CD4-positive, alpha-beta memory T cell (primary cell): Measurements from ENCODE around the gene GALNT7. TPM values are rescaled to one million over a fixed set of nuclear protein-coding genes. Genes with fewer than 3 reads are reported as not detected.

ENCODE experiments used
- CTCF ChIA-PET: fragments of 350-600 bp; sonication (Branson Sonifier 250); formaldehyde crosslinking; loops from one replicate; lab custom pipeline; 2021; ENCODE audit warnings: inconsistent platforms; ENCODE audit not compliant: partially characterized antibody; lab: Charles Lee
- POLR2A ChIA-PET: fragments of 350-600 bp; sonication (Branson Sonifier 250); formaldehyde crosslinking; loops from one replicate; lab custom pipeline; 2021; ENCODE audit not compliant: partially characterized antibody; lab: Charles Lee
- DNase-seq, 5 donors: peaks; one replicate each; pipeline versions ENCODE4 v3.0.0 to v3.0.0-alpha.2; 2020 to 2022; ENCODE audit warnings: mixed read lengths in 1 of 5
- H3K27ac ChIP-seq: one replicate; pipeline ENCODE4 v1.7.0; 2013; ENCODE audit warnings: low read depth, low read length
- H3K27me3 ChIP-seq: 2 replicates; pipeline ENCODE4 v1.7.0; 2013; ENCODE audit warnings: mild to moderate bottlenecking, low read length, moderate library complexity; ENCODE audit not compliant: insufficient read depth
- H3K36me3 ChIP-seq: 2 replicates; pipeline ENCODE4 v1.7.0; 2013; ENCODE audit warnings: mild to moderate bottlenecking, low read length, moderate library complexity; ENCODE audit not compliant: insufficient read depth
- H3K4me1 ChIP-seq: 2 replicates; pipeline ENCODE4 v1.7.0; 2013; ENCODE audit warnings: mild to moderate bottlenecking, low read length, moderate library complexity; ENCODE audit not compliant: insufficient read depth
- H3K4me3 ChIP-seq, 2 donors: one replicate each; pipeline ENCODE4 v1.7.0; 2013; ENCODE audit warnings: low read length in 2 of 2, mild to moderate bottlenecking in 1 of 2
- H3K9me3 ChIP-seq, 2 donors: one replicate each; pipeline ENCODE4 v1.7.0; 2013; ENCODE audit warnings: low read length in 2 of 2, control low read depth in 1 of 2; ENCODE audit not compliant: control insufficient read depth in 1 of 2
- H3K27ac Mint-ChIP-seq, 7 donors: one replicate each; pipeline ENCODE4 v1.8.0; 2020 to 2021; ENCODE audit warnings: mixed read lengths in 7 of 7, mild to moderate bottlenecking in 6 of 7, inconsistent platforms in 3 of 7, moderate library complexity in 3 of 7
- H3K27me3 Mint-ChIP-seq, 2 donors: one replicate each; pipeline ENCODE4 v1.8.0; 2020 to 2021; ENCODE audit warnings: mixed read lengths in 2 of 2
- H3K36me3 Mint-ChIP-seq, 2 donors: one replicate each; pipeline ENCODE4 v1.8.0; 2020 to 2021; ENCODE audit warnings: mixed read lengths in 2 of 2, inconsistent platforms in 1 of 2, mild to moderate bottlenecking in 1 of 2
- H3K4me1 Mint-ChIP-seq, 4 donors: one replicate each; pipeline ENCODE4 v1.8.0; 2020 to 2021; ENCODE audit warnings: mixed read lengths in 4 of 4, mild to moderate bottlenecking in 1 of 4
- H3K4me3 Mint-ChIP-seq, 8 donors: one replicate each; pipeline ENCODE4 v1.8.0; 2020 to 2021; ENCODE audit warnings: mixed read lengths in 8 of 8, mild to moderate bottlenecking in 7 of 8, moderate library complexity in 6 of 8, inconsistent platforms in 3 of 8
- H3K9me3 Mint-ChIP-seq, 8 donors: one replicate each; pipeline ENCODE4 v1.8.0; 2020 to 2021; ENCODE audit warnings: mixed read lengths in 8 of 8, mild to moderate bottlenecking in 5 of 8, inconsistent platforms in 3 of 8, moderate library complexity in 1 of 8
- intact Hi-C: fragments of 100-400 bp; cut with micrococcal nuclease; formaldehyde crosslinking; loops from one replicate; pipeline ENCODE4 v1.15.1; 2023
- polyA plus RNA-seq, 2 donors: library from polyadenylated mRNA; unstranded; fragments of 300-500 nt; fragmentation: Illumina TruSeq; gene quantifications; one replicate each; pipeline ENCODE4 v1.2.3, GENCODE V29; 2021
- total RNA-seq, 2 experiments: library from RNA; stranded (reverse); gene quantifications; one replicate each; pipeline ENCODE4 v1.2.3, GENCODE V29; 2021

Gene GALNT7
- total and polyA plus RNA-seq, 4 experiments from 2014 or later, result 12.6 to 26.3 (median 22.3) TPM

GRCh38 chr4:173191623-173192041, 23.0 kb downstream of the GALNT7 start:
- H3K4me1 Mint-ChIP-seq, result peaks cover 31 to 52% (median 43%) of the 10 kb centered on the region in 4 donors
- no peak overlapping the region for H3K4me3 ChIP-seq
- peak overlapping the region in 1 of 8 donors; percentile 12 for H3K4me3 Mint-ChIP-seq
- no peaks in the 10 kb centered on the region for H3K9me3 ChIP-seq
- no peaks in the 10 kb centered on the region for H3K36me3 ChIP-seq
- no peak overlapping the region for H3K27ac Mint-ChIP-seq
- H3K27ac ChIP-seq, result no peak overlapping the region
- CTCF ChIA-PET, result no interaction called here
- H3K27me3 Mint-ChIP-seq, result no peaks in the 10 kb centered on the region
- no peaks in the 10 kb centered on the region for H3K27me3 ChIP-seq
- POLR2A ChIA-PET, result no interaction called here
- DNase-seq, result no peak
- H3K36me3 Mint-ChIP-seq, result no peaks in the 10 kb centered on the region
- H3K9me3 Mint-ChIP-seq, result no peaks in the 10 kb centered on the region
- peaks cover 18% of the 10 kb centered on the region for H3K4me1 ChIP-seq
- intact Hi-C loops, result no loop called here

GRCh38 chr4:173192375-173193162, 24.0 kb downstream of the GALNT7 start:
- Mint-ChIP-seq H3K4me1 (peaks cover 31 to 61% (median 43%) of the 10 kb centered on the region in 4 donors), H3K27ac (no peak overlapping the region), H3K36me3 (no peaks in the 10 kb centered on the region), H3K9me3 (peaks cover 0 to 2% (median 0%) of the 10 kb centered on the region in 8 donors), H3K27me3 (no peaks in the 10 kb centered on the region), H3K4me3 (no peak overlapping the region)
- H3K27ac ChIP-seq, result no peak overlapping the region
- no peak for DNase-seq
- no peaks in the 10 kb centered on the region for H3K9me3 ChIP-seq
- no peaks in the 10 kb centered on the region for H3K27me3 ChIP-seq
- intact Hi-C loops, result no loop called here
- H3K36me3 ChIP-seq, result no peaks in the 10 kb centered on the region
- H3K4me3 ChIP-seq, result no peak overlapping the region
- peaks cover 18% of the 10 kb centered on the region for H3K4me1 ChIP-seq
- CTCF ChIA-PET, result interaction anchor here (0.6 to 1.3 kb wide), 6 partner anchors 10 to 109 kb away, joined by 3 to 4 read pairs (median 3); no protein-coding TSS in a partner anchor
- POLR2A ChIA-PET, result no interaction called here

GRCh38 chr4:173194157-173194556, 25.5 kb downstream of the GALNT7 start:
- no peak overlapping the region for H3K4me3 Mint-ChIP-seq
- no peak overlapping the region for H3K4me3 ChIP-seq
- H3K27ac Mint-ChIP-seq, result no peak overlapping the region
- POLR2A ChIA-PET, result no interaction called here
- H3K9me3 ChIP-seq, result no peaks in the 10 kb centered on the region
- no peaks in the 10 kb centered on the region for H3K36me3 ChIP-seq
- no peaks in the 10 kb centered on the region for H3K27me3 Mint-ChIP-seq
- peaks cover 31 to 58% (median 40%) of the 10 kb centered on the region in 4 donors for H3K4me1 Mint-ChIP-seq
- peaks cover 18% of the 10 kb centered on the region for H3K4me1 ChIP-seq
- CTCF ChIA-PET, result interaction anchor here (0.6 kb wide), 1 partner anchor 9 kb away, joined by 3 read pairs; no protein-coding TSS in a partner anchor
- intact Hi-C loops, result no loop called here
- no peak overlapping the region for H3K27ac ChIP-seq
- DNase-seq, result no peak
- peaks cover 0 to 3% (median 0%) of the 10 kb centered on the region in 8 donors for H3K9me3 Mint-ChIP-seq
- H3K36me3 Mint-ChIP-seq, result no peaks in the 10 kb centered on the region
- H3K27me3 ChIP-seq, result no peaks in the 10 kb centered on the region

DNA sequence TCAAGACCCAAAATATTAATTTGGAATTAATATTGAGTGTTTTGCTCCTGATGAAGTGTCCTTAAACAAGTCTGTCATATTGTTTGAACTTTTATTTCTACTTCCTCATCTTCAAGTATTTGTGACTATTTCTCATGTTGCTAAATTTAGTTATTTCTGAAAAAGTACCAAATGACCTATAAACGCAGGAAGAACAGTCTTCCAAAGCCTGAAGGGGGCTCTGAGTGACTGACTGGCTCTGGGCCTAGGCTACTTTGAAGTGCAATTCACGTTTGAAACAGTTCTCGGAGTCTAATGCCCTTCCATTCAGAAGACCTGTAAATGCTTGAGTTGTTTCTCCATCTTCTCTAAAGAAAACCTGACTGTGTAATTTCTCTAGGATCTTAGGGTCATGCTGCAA, 26.5 kb downstream of the GALNT7 start:
- Mint-ChIP-seq H3K9me3 (peaks cover 0 to 3% (median 0%) of the 10 kb centered on the region in 8 donors), H3K4me3 (peak overlapping the region in 1 of 8 donors; percentile 9), H3K36me3 (no peaks in the 10 kb centered on the region), H3K4me1 (peaks cover 28 to 54% (median 38%) of the 10 kb centered on the region in 4 donors), H3K27ac (peak overlapping the region in 2 of 7 donors; percentile 48 to 50), H3K27me3 (no peaks in the 10 kb centered on the region)
- Histone ChIP-seq H3K27ac (no peak overlapping the region), H3K36me3 (no peaks in the 10 kb centered on the region), H3K27me3 (no peaks in the 10 kb centered on the region), H3K4me1 (peaks cover 18% of the 10 kb centered on the region), H3K9me3 (no peaks in the 10 kb centered on the region), H3K4me3 (no peak overlapping the region)
- POLR2A ChIA-PET, result no interaction called here
- DNase-seq, result no peak
- CTCF ChIA-PET, result no interaction called here
- intact Hi-C loops, result no loop called here

DNA sequence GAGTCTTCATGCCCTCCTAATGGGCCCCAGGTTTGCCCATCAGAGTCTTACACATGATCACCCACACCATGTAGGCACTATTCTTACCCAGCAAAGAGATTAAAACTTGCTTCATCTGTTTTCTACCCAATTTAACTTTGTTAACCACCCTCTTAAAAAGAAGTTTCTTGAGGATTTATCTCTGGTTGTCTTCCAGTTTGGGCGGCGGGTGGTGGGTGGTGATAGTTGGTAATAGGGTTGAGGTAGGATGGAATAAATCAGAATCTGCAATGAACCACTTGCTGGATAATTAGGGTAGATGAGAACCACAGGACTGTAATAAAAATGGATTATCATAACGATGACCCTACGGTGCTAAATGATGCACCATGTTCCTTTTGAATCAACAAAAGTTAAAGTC, 30.9 kb downstream of the GALNT7 start:
- no peak overlapping the region for H3K27ac ChIP-seq
- ChIA-PET CTCF (no interaction called here), POLR2A (no interaction called here)
- Mint-ChIP-seq H3K9me3 (peaks cover 0 to 19% (median 14%) of the 10 kb centered on the region in 8 donors), H3K36me3 (peaks cover 13% of the 10 kb centered on the region in 2 donors), H3K4me1 (peaks cover 13 to 29% (median 16%) of the 10 kb centered on the region in 4 donors), H3K27ac (peak overlapping the region in 1 of 7 donors; percentile 7), H3K27me3 (no peaks in the 10 kb centered on the region), H3K4me3 (no peak overlapping the region)
- intact Hi-C loops, result no loop called here
- H3K9me3 ChIP-seq, result no peaks in the 10 kb centered on the region
- no peak for DNase-seq
- no peaks in the 10 kb centered on the region for H3K36me3 ChIP-seq
- H3K27me3 ChIP-seq, result no peaks in the 10 kb centered on the region
- H3K4me3 ChIP-seq, result no peak overlapping the region
- no peaks in the 10 kb centered on the region for H3K4me1 ChIP-seq

- Mint-ChIP-seq H3K27ac (no peak overlapping the region), H3K36me3 (peaks cover 15 to 16% of the 10 kb centered on the region in 2 donors), H3K9me3 (peaks cover 0 to 23% (median 14%) of the 10 kb centered on the region in 8 donors), H3K4me1 (peaks cover 11 to 22% (median 14%) of the 10 kb centered on the region in 4 donors), H3K4me3 (no peak overlapping the region), H3K27me3 (no peaks in the 10 kb centered on the region)
- DNase-seq, result no peak
- Histone ChIP-seq H3K4me3 (no peak overlapping the region), H3K9me3 (no peaks in the 10 kb centered on the region), H3K36me3 (no peaks in the 10 kb centered on the region), H3K27me3 (no peaks in the 10 kb centered on the region), H3K4me1 (no peaks in the 10 kb centered on the region), H3K27ac (no peak overlapping the region)
- intact Hi-C loops, result no loop called here
- POLR2A ChIA-PET, result no interaction called here
- CTCF ChIA-PET, result no interaction called here
Observed at GRCh38 chr4:173200103-173200884, 31.7 kb downstream of the GALNT7 start.

- H3K9me3 Mint-ChIP-seq, result peaks cover 0 to 23% (median 14%) of the 10 kb centered on the region in 8 donors
- DNase-seq, result no peak
- Histone ChIP-seq H3K36me3 (no peaks in the 10 kb centered on the region), H3K4me1 (no peaks in the 10 kb centered on the region), H3K27me3 (no peaks in the 10 kb centered on the region), H3K9me3 (no peaks in the 10 kb centered on the region), H3K27ac (no peak overlapping the region), H3K4me3 (no peak overlapping the region)
- H3K4me3 Mint-ChIP-seq, result no peak overlapping the region
- no peaks in the 10 kb centered on the region for H3K27me3 Mint-ChIP-seq
- ChIA-PET CTCF (interaction anchor here (1.0 to 1.4 kb wide), 2 partner anchors 10 to 189 kb away, joined by 3 to 4 read pairs; no protein-coding TSS in a partner anchor), POLR2A (no interaction called here)
- H3K36me3 Mint-ChIP-seq, result peaks cover 16 to 27% of the 10 kb centered on the region in 2 donors
- intact Hi-C loops, result no loop called here
- H3K27ac Mint-ChIP-seq, result no peak overlapping the region
- peaks cover 12 to 17% (median 16%) of the 10 kb centered on the region in 4 donors for H3K4me1 Mint-ChIP-seq
Observed at GRCh38 chr4:173202395-173202794, 33.8 kb downstream of the GALNT7 start.
